ENCODE data around the gene NATD1.
"Not testable (repeated sequence)": the region's sequence is repeated elsewhere in the genome, so short reads cannot be mapped to it uniquely, and the experiment has no call there.

Gene NATD1

DNA sequence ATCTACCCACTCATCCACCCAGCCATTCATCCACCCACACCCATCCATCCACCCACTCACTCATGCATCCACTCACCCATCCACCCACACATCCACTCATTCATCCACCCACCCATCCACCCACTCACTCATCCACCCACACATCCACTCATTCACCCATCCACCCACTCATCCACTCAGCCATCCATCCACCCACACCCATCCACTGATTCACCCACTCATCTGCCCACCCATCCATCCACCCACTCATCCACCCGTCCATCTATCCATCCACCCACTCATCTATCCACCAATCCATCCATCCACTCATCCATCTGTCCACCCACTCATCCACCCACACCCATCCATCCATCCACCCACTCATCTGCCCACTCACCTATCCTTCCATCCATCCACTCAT is 17.3 kb downstream of the NATD1 start:
- Mint-ChIP-seq H3K27ac (peak overlapping the region; percentile 26), H3K36me3 (ENCODE audit: low read depth) (peaks cover 5% of the 10 kb centered on the region), H3K27me3 (ENCODE audit: low read depth) (no peaks in the 10 kb centered on the region), H3K9me3 (peaks cover 6% of the 10 kb centered on the region), H3K4me3 (no peak overlapping the region), H3K4me1 (ENCODE audit: low read depth) (no peaks in the 10 kb centered on the region)

DNA sequence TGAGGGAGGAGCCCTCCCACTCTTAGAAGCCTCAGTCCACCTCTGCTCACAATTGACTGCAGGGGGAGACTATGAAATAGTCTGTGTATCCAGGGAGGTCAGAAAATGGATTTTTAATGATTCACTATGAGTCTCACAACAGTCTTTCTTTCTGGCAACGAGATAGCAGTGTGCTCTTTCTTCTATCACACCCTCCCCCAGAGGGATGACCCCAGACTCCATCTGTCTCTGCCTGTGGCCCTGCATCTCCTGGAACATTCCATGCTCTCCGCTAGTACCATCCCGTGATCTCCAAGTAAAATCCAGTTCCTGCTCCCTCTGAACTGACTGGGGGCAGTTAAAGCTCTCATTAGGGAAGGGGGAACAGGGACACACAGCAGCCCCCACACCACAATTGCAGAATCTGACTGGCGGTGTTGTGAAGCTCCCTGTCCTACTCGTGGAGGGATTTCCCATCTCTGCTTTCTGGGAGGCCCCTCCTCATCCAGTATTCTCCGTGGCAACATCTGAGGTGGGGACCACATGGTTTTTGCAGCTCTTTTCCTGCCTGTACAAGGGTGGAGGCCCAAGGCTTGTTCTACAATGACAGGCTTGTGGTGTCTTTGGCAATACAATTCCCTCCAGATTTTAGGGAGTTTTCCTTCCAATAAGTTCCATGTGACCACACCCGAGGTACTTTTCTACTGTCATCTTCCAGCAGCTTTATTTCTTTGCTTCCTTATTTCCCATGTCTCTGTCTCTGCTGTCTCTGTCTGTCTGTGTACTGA is 19.4 kb downstream of the NATD1 start:
- H3K27ac Mint-ChIP-seq: no peak overlapping the region
- peaks cover 5% of the 10 kb centered on the region for H3K36me3 Mint-ChIP-seq (ENCODE audit: low read depth)
- no peaks in the 10 kb centered on the region for H3K27me3 Mint-ChIP-seq (ENCODE audit: low read depth)
- peaks cover 6% of the 10 kb centered on the region for H3K9me3 Mint-ChIP-seq
- H3K4me3 Mint-ChIP-seq: no peak overlapping the region
- H3K4me1 Mint-ChIP-seq (ENCODE audit: low read depth): no peaks in the 10 kb centered on the region

DNA sequence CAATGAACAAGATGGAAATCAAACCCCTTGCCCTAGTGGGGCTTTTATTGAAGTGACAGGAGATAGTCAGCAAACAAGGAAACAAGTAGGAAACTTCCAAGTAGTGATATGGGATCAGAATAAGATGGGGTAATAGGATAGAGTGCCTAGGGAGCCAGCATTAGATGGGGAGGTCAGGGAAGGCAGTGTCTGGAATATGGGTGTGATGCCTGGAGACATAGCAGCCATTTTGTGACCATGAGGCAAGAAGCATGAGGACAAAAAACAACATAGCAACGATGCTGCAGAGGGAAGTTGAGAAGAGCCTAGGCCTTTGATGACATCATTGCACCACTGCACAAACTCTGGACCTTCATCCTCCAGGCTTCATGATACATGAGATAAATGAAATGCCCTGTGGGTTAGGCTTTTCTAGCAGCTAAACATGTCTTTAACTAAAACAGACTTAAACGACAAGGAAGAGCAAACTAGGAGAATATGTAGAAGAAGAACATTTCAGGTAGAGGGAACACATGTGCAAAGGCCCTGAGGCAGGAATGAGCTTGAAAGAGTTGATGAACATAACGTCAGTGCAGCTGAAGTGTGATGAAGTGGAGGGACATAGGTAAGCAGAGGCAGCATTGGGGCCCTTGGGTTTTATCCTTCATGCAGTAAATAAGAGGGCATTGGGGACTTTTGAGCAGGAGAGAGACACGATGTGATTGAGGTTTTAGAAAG is 21.0 kb downstream of the NATD1 start:
- no peaks in the 10 kb centered on the region for H3K27me3 Mint-ChIP-seq (ENCODE audit: low read depth)
- no peak overlapping the region for H3K4me3 Mint-ChIP-seq
- H3K9me3 Mint-ChIP-seq: peaks cover 6% of the 10 kb centered on the region
- peaks cover 5% of the 10 kb centered on the region for H3K36me3 Mint-ChIP-seq (ENCODE audit: low read depth)
- no peaks in the 10 kb centered on the region for H3K4me1 Mint-ChIP-seq (ENCODE audit: low read depth)
- no peak overlapping the region for H3K27ac Mint-ChIP-seq

DNA sequence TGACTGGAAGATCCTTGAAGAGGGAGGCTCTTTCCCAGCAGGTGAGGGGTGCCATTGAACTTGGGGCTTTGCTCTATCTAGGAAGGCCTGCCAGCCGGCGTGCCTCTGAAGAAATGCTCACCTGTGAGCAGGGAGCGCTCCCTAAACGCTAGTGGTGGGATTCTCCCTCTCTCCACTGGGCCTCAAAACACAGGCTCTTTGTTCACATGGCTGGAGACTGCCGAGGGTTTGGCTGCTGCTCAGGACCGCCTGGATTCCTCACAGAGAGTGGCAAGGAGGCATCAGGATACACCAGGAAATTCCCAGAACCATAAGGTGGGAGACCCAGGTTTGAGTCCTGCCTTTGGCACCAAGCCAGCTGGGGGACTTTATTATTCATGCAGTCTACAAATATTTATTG is 21.7 kb downstream of the NATD1 start:
- Mint-ChIP-seq H3K27ac (no peak overlapping the region), H3K27me3 (ENCODE audit: low read depth) (no peaks in the 10 kb centered on the region), H3K4me3 (no peak overlapping the region), H3K4me1 (ENCODE audit: low read depth) (no peaks in the 10 kb centered on the region), H3K36me3 (ENCODE audit: low read depth) (peaks cover 5% of the 10 kb centered on the region), H3K9me3 (peaks cover 6% of the 10 kb centered on the region)

DNA sequence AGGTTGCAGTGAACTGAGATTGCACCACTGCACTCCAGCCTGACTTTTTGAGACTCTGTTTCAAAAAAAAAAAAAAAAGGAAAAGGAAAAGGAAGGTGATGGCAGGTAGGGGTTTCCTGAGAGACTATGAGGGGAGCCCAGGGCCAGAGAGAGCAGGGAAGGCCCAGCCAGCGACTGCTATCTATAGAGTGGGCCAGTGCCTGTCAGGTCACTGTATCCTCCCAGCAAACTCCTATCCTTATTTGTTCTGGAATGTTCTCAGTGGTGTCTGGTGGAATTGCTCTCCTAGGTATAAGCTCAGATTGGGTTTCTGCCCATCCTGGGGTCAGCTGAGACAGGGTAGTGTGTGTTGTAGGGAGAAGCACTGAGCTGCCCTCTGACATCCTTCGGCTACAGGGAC is 24.4 kb downstream of the NATD1 start:
- Mint-ChIP-seq H3K4me3 (no peak overlapping the region), H3K4me1 (ENCODE audit: low read depth) (no peaks in the 10 kb centered on the region), H3K36me3 (ENCODE audit: low read depth) (peaks cover 5% of the 10 kb centered on the region), H3K9me3 (peaks cover 6% of the 10 kb centered on the region), H3K27ac (no peak overlapping the region), H3K27me3 (ENCODE audit: low read depth) (no peaks in the 10 kb centered on the region)

DNA sequence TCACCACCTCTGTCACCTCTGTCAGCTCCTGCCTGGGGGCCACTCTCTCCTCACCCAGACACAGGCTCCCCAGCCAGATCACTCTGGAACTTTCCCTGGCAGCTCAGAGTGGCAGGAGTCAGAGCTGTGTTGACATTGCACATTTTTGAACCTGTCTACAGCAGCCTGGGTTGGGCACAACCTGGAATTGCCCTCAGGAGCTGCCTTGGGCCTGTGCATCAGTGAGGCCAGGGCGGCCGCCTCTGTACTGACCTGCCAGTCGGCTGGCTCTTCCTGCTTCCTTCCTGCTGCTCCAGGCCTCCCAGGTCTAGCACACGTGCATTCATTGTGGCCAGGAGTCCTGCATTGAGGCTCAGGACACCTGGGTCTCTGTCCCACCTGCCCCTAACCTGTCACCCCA is 25.1 kb downstream of the NATD1 start:
- Mint-ChIP-seq H3K27me3 (ENCODE audit: low read depth) (no peaks in the 10 kb centered on the region), H3K4me1 (ENCODE audit: low read depth) (no peaks in the 10 kb centered on the region), H3K9me3 (peaks cover 6% of the 10 kb centered on the region), H3K27ac (no peak overlapping the region), H3K4me3 (no peak overlapping the region), H3K36me3 (ENCODE audit: low read depth) (peaks cover 5% of the 10 kb centered on the region)

DNA sequence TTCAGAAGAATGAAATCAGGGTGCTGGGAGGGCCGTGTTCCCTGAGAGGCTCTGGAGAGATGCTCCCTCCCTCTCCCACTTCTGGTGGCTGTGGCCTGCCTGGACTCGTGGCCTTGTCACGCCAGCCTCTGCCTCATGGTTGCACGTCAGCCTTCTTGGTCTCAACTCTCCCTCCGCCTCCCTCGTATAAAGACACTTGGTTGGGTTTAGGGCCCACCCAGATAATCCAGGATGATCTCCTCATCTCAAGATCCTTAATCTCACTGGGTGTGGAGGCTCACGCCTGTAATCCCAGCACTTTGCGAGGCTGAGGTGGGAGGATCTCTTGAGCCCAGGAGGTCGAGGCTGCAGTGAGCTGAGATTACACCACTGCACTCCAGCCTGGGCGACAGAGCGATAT is 25.9 kb downstream of the NATD1 start:
- not testable (repeated sequence) for H3K27me3 Mint-ChIP-seq (ENCODE audit: low read depth); H3K9me3 Mint-ChIP-seq; H3K36me3 Mint-ChIP-seq (ENCODE audit: low read depth); H3K27ac Mint-ChIP-seq; H3K4me3 Mint-ChIP-seq; H3K4me1 Mint-ChIP-seq (ENCODE audit: low read depth)

DNA sequence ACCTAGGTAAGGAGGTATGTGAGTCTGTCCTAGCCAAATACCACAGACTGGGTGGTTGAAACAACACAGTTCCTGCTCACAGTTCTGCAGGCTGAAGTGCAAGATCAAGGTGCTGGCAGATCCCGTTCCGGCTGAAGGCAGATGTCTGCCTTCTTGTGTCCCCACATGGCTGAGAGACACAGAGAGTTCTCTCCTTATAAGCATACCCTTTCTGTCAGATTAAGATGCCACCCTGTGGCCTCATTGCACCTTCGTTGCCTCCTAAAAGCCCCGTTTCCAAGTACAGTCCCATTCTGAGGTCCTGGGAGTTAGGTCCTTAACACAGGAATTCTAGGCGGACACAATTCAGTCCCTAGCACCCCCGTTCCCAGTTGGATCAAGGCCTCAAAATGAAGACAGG is 30.1 kb downstream of the NATD1 start:
- Mint-ChIP-seq H3K27ac (no peak overlapping the region), H3K4me1 (ENCODE audit: low read depth) (no peaks in the 10 kb centered on the region), H3K27me3 (ENCODE audit: low read depth) (no peaks in the 10 kb centered on the region), H3K36me3 (ENCODE audit: low read depth) (peaks cover 13% of the 10 kb centered on the region), H3K9me3 (no peaks in the 10 kb centered on the region), H3K4me3 (no peak overlapping the region)

DNA sequence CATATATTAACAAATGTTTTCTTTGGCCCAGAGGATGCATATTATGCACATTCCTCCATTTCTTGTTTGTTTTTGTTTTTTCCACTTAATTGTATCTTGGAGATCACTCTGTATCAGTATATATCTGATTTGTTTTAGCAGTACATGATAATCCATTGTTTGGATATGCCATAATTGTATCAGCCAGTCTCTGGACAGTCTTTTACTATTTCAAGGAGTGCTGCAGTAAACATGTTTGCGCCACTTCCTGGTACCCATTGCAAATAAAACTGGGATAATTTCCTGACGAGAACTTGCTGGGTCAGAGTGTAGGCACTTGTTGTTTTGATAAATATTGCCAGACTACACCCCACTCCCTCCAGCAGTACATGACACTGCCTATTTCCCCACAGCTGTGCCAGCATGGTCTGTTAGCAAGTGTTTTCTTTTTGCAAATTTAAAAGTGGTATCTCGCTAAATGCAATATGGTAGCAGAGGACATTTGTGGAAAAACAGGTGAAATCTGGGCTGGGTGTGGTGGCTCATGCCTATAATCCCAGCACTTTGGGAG is 34.3 kb downstream of the NATD1 start:
- Mint-ChIP-seq H3K4me3 (no peak overlapping the region), H3K9me3 (no peaks in the 10 kb centered on the region), H3K4me1 (ENCODE audit: low read depth) (peaks cover 14% of the 10 kb centered on the region), H3K27me3 (ENCODE audit: low read depth) (no peaks in the 10 kb centered on the region), H3K36me3 (ENCODE audit: low read depth) (peaks cover 17% of the 10 kb centered on the region), H3K27ac (no peak overlapping the region)

DNA sequence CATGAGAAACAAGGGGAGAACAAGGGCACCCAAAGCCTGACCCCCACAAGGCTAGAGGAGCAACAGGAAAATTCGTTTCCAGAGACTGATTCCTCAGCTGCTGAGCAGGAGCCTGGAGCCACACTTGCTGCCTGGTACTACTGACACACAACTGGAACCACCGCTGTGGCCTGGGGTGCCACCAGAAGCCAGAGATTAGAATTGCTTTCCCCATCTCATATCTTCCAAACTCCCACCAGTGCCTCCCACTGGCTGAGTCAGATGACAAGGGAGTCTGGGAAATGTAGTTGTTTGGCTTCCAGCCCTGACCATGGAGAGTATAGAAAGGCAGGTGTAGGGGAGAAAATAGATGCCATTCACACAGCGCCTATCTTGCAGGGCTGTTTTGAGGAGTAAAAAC is 35.1 kb downstream of the NATD1 start:
- Mint-ChIP-seq H3K4me3 (no peak overlapping the region), H3K4me1 (ENCODE audit: low read depth) (peaks cover 14% of the 10 kb centered on the region), H3K9me3 (no peaks in the 10 kb centered on the region), H3K27me3 (ENCODE audit: low read depth) (no peaks in the 10 kb centered on the region), H3K27ac (no peak overlapping the region), H3K36me3 (ENCODE audit: low read depth) (peaks cover 17% of the 10 kb centered on the region)

DNA sequence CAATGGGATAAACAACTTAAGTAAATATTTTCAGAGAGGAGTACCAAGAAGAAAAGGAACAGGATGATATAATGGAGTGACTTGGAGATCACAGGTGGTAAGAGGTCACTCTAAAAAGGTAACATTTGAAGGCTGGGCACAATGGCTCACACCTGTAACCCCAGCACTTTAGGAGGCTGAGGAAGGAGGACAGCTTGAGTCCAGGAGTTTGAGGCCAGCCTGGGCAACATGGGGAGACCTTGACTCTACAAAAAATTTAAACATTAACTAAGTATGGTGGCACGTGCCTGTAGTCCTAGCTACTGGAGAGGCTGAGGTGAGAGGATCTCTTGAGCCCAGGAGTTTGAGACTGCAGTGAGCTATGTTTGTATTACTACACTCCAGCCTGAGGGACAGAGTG is 35.9 kb downstream of the NATD1 start:
- no peak overlapping the region for H3K4me3 Mint-ChIP-seq

DNA sequence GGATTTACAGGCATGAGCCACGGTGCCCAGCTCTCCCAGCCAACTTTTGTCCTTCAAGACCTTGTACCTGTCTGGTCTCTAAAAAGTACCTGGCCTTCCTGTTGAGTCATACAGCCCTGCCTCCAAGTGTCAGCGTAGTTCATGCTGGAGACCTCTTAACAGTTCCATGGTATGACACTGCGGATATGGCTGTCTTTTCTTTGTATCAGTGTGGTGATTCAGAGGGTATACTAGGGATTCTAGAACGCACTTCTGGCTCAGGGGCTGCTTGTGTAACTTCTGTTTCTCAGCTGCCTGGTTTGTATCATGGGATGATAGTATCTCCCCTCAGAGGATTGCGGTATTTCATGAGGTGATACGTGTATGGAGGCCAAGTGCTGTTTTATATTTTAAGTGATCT is 37.3 kb downstream of the NATD1 start:
- Mint-ChIP-seq H3K27me3 (ENCODE audit: low read depth) (no peaks in the 10 kb centered on the region), H3K27ac (peak overlapping the region; percentile 41), H3K9me3 (no peaks in the 10 kb centered on the region), H3K4me1 (ENCODE audit: low read depth) (peaks cover 26% of the 10 kb centered on the region), H3K4me3 (peak overlapping the region; percentile 87), H3K36me3 (ENCODE audit: low read depth) (peaks cover 8% of the 10 kb centered on the region)

More for the DNA sequence above, 35.9 kb downstream of the NATD1 start:
- peaks cover 20% of the 10 kb centered on the region for H3K4me1 Mint-ChIP-seq (ENCODE audit: low read depth)
- H3K27me3 Mint-ChIP-seq (ENCODE audit: low read depth): no peaks in the 10 kb centered on the region
- H3K27ac Mint-ChIP-seq: no peak overlapping the region
- no peaks in the 10 kb centered on the region for H3K9me3 Mint-ChIP-seq
- H3K36me3 Mint-ChIP-seq (ENCODE audit: low read depth): peaks cover 17% of the 10 kb centered on the region

DNA sequence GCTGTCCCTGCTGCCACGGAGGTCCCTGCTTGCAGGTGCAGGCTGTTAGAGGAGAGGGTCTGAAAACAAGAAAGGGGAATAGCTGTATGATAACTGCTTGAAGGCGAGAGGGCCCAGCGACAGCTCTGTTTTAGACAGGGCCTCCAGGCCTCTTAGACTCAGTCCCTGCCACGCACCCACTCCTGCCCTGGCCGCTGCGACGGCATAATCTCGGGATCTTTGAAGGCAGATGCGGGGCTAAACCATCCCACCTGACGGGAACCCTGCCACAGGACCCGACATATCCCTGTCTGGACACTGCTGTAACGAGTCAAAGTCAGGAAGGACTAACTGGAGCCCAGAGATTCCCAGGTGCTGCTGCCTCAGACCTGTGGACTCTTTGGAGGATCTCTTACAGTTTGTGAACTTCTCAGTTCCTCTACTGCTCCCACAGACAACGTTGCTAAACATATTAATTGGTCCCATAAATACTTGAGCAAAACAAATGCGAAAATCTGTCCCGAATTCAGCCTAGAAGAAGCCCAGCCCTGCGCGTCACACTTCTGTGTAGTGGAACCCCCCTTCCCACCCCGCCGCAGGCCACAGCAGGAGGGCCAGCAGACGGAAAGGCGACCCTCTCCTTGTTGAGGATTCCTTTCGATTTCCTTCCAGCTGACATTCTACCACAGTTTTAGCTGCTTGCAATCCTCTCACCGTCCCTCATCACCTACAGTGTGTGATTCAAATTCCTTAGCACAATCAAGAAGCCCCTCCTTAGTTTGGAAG is 38.3 kb downstream of the NATD1 start:
- H3K27ac Mint-ChIP-seq: peak overlapping the region; percentile 85
- peaks cover 8% of the 10 kb centered on the region for H3K36me3 Mint-ChIP-seq (ENCODE audit: low read depth)
- peak overlapping the region; percentile 87 for H3K4me3 Mint-ChIP-seq
- H3K4me1 Mint-ChIP-seq (ENCODE audit: low read depth): peaks cover 31% of the 10 kb centered on the region
- no peaks in the 10 kb centered on the region for H3K27me3 Mint-ChIP-seq (ENCODE audit: low read depth)
- H3K9me3 Mint-ChIP-seq: no peaks in the 10 kb centered on the region

DNA sequence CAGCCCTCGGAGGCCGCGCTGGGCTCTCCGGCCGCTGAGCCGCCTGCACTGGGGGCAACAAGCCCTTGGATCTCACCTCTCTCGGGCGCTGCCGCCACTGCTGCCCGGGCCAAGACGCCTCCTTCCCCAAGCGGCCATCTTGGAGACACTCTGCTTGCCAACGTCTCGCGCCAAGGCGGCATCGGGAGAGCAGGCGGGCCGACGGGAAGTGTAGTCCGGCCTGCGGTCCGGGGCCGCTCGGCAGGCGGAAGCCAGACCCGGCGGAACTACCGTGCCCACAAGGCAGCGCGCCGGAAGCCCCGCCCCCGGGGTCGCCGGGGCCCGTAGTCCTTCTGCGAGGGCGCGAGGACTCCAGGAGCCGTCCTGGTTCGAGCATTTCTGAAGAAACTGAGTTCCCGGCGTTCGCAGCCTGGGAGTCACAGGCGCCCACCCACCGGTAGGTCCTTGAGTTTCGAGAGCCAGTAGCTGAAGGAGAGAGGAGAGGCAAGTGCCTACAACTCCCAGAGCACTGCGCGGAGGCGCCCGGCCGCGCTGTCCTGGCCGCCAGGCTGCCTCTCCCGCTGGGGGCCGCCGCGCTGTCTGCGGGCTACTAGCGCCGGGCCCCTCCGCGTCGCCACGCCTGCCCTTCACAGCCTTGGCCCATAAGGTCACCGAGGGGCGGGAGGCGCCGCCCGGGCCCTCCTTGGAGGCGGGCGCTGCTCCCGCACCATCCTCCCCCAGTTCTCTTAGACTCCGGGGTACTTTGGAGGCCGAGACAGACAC is 39.0 kb downstream of the NATD1 start, which contains the start of gene TMEM11:
TSS of gene TMEM11 (minus strand) at position 147 of the 762 bp plus-strand sequence. CDS start at position 138, 9 bp downstream.
- H3K4me3 Mint-ChIP-seq: peak within 1 kb of the TSS; percentile 94
- peaks cover 31% of the 10 kb centered on the region for H3K4me1 Mint-ChIP-seq (ENCODE audit: low read depth)
- peaks cover 8% of the 10 kb centered on the region for H3K36me3 Mint-ChIP-seq (ENCODE audit: low read depth)
- no peaks in the 10 kb centered on the region for H3K9me3 Mint-ChIP-seq
- no peaks in the 10 kb centered on the region for H3K27me3 Mint-ChIP-seq (ENCODE audit: low read depth)
- H3K27ac Mint-ChIP-seq: peak within 1 kb of the TSS; percentile 94

Data from T-helper 1 cell treated with Interleukin-12 subunit alpha and Interleukin-12 subunit beta and Interleukin-4 antibody, amounts not matched to agents 30 μg/mL and 1 μg/mL, for 36 hours (primary cell).